HepG2 (cell line): ENCODE data around the gene UBL4B. TPM values are rescaled to one million over a fixed set of nuclear protein-coding genes. Genes with fewer than 3 reads are reported as not detected.

Experiments used
- ATF6 ChIP-seq: sonication (generic); formaldehyde crosslinking; conservative IDR thresholded peaks from 2 replicates; pipeline ENCODE4 v1.4.0; 2020; ENCODE audit warnings: missing genetic modification reagents
- RARA ChIP-seq: IDR thresholded peaks from 2 replicates; pipeline ENCODE4 v1.6.1; 2016; ENCODE audit warnings: missing genetic modification reagents, missing compliant biosample characterization
- RFXAP ChIP-seq: sonication (generic); formaldehyde crosslinking; IDR thresholded peaks from 2 replicates; pipeline ENCODE4 v1.4.0; 2020; ENCODE audit warnings: missing genetic modification reagents, borderline replicate concordance
- RXRB ChIP-seq: IDR thresholded peaks from 2 replicates; pipeline ENCODE4 v1.6.1; 2016; ENCODE audit warnings: borderline replicate concordance, missing genetic modification reagents, missing compliant biosample characterization
- SMAD9 ChIP-seq: sonication (generic); formaldehyde crosslinking; IDR thresholded peaks from 2 replicates; pipeline ENCODE4 v1.5.1; 2020; ENCODE audit warnings: mild to moderate bottlenecking, missing genetic modification reagents
- SMYD3 ChIP-seq: sonication (generic); formaldehyde crosslinking; IDR thresholded peaks from 2 replicates; pipeline ENCODE4 v1.8.1; 2023; ENCODE audit warnings: mild to moderate bottlenecking, missing genetic modification reagents
- SNAI1 ChIP-seq: sonication (generic); formaldehyde crosslinking; IDR thresholded peaks from 2 replicates; pipeline ENCODE4 v1.5.0; 2020; ENCODE audit warnings: mild to moderate bottlenecking, missing genetic modification reagents, borderline replicate concordance
- TFDP1 ChIP-seq: IDR thresholded peaks from 2 replicates; pipeline ENCODE4 v1.6.1; 2016; ENCODE audit warnings: missing compliant biosample characterization, missing genetic modification reagents, borderline replicate concordance
- TMF1 ChIP-seq: sonication (generic); formaldehyde crosslinking; IDR thresholded peaks from 2 replicates; pipeline ENCODE4 v1.8.1; 2022; ENCODE audit warnings: low read depth, missing genetic modification reagents
- ZNF234 ChIP-seq: sonication (generic); formaldehyde crosslinking; conservative IDR thresholded peaks from 2 replicates; pipeline ENCODE4 v1.5.1; 2020; ENCODE audit warnings: mild to moderate bottlenecking, missing genetic modification reagents
- ZNF629 ChIP-seq: sonication (generic); formaldehyde crosslinking; conservative IDR thresholded peaks from 2 replicates; pipeline ENCODE4 v1.5.0; 2020; ENCODE audit warnings: missing genetic modification reagents
- ZNF660 ChIP-seq: sonication (generic); formaldehyde crosslinking; IDR thresholded peaks from 2 replicates; pipeline ENCODE4 v1.5.1; 2020; ENCODE audit warnings: mild to moderate bottlenecking, low read depth, missing genetic modification reagents, borderline replicate concordance
- ZNF674 ChIP-seq: sonication (generic); formaldehyde crosslinking; IDR thresholded peaks from 2 replicates; pipeline ENCODE4 v1.5.0; 2020; ENCODE audit warnings: low read depth, mild to moderate bottlenecking, missing genetic modification reagents
- ZNF678 ChIP-seq: sonication (generic); formaldehyde crosslinking; IDR thresholded peaks from 2 replicates; pipeline ENCODE4 v1.4.0; 2020; ENCODE audit warnings: mild to moderate bottlenecking, missing genetic modification reagents
- ZNF766 ChIP-seq: sonication (generic); formaldehyde crosslinking; IDR thresholded peaks from 2 replicates; pipeline ENCODE4 v1.5.0; 2020; ENCODE audit warnings: missing genetic modification reagents, borderline replicate concordance
- ZSCAN21 ChIP-seq: sonication (generic); formaldehyde crosslinking; IDR thresholded peaks from 2 replicates; pipeline ENCODE4 v1.8.0; 2022; ENCODE audit warnings: mild to moderate bottlenecking, missing genetic modification reagents, moderate library complexity, borderline replicate concordance
- ZSCAN29 ChIP-seq: sonication (generic); formaldehyde crosslinking; conservative IDR thresholded peaks from 2 replicates; pipeline ENCODE4 v1.4.0; 2020; ENCODE audit warnings: mild to moderate bottlenecking, missing genetic modification reagents
- polyA plus RNA-seq, 8 experiments: library from polyadenylated mRNA; depleted of rRNA in 3 of 8; stranded (reverse) in 7 of 8; unstranded in 1 of 8; fragments of >200 nt; fragmentation: Illumina TruSeq in 4 of 8; extraction: Trizol in 4 of 8; gene quantifications; 2 replicates each; pipeline versions ENCODE4 v1.2.1 to v1.2.3, GENCODE V29; 2011 to 2016; ENCODE audit warnings: low read depth in 4 of 8, missing spikeins in 1 of 8, mixed read lengths in 1 of 8; ENCODE audit not compliant: insufficient read depth in 1 of 8
- total RNA-seq, 5 experiments: library from RNA; depleted of rRNA; stranded (reverse); fragments of >200 nt; fragmentation: Illumina TruSeq; extraction: Trizol; gene quantifications; 2 replicates each; pipeline ENCODE4 v1.2.3, GENCODE V29; 2016; ENCODE audit warnings: low read depth in 1 of 5
- TF ChIP-seq, protein P1 (sequence below): sonication (generic); formaldehyde crosslinking; IDR thresholded peaks from 2 replicates; pipeline ENCODE4 v1.5.0; 2020; ENCODE audit warnings: mild to moderate bottlenecking, low read depth, missing genetic modification reagents, borderline replicate concordance
- TF ChIP-seq, protein P2 (sequence below): sonication (generic); formaldehyde crosslinking; IDR thresholded peaks from 2 replicates; pipeline ENCODE4 v1.4.0; 2020; ENCODE audit warnings: missing genetic modification reagents; ENCODE audit errors: not compliant biosample characterization
- TF ChIP-seq, protein P3 (sequence below): sonication (generic); formaldehyde crosslinking; IDR thresholded peaks from 2 replicates; pipeline ENCODE4 v1.5.1; 2020; ENCODE audit warnings: mild to moderate bottlenecking, missing genetic modification reagents, moderate library complexity
- TF ChIP-seq, protein P4 (sequence below): sonication (generic); formaldehyde crosslinking; IDR thresholded peaks from 2 replicates; pipeline ENCODE4; 2020; ENCODE audit warnings: missing genetic modification reagents, mild to moderate bottlenecking, borderline replicate concordance

Gene UBL4B
- total and polyA plus RNA-seq, 2 of the 13 experiments (the other 11 are each of a cell fraction or from before 2014, with no cell fraction given), result not detected

GRCh38 chr1:110155878-110156522 is 43.8 kb downstream of the UBL4B start (continued):
- TF ChIP-seq SNAI1 (CRISPR knock-in tag) (no peak), ATF6 (CRISPR knock-in tag) (no peak), SMAD9 (CRISPR knock-in tag) (no peak), SMYD3 (CRISPR knock-in tag) (no peak), ZNF674 (CRISPR knock-in tag) (no peak), ZNF678 (CRISPR knock-in tag) (no peak), TFDP1 (CRISPR knock-in tag) (no peak), RARA (CRISPR knock-in tag) (no peak), ZNF766 (CRISPR knock-in tag) (peak; percentile 55; the same call in 1 of the 2 replicates), ZSCAN29 (CRISPR knock-in tag) (no peak), ZNF629 (CRISPR knock-in tag) (no peak), TMF1 (CRISPR knock-in tag) (peak; percentile 59; the same call in 1 of the 2 replicates), ZNF234 (CRISPR knock-in tag) (no peak), RXRB (CRISPR knock-in tag) (0 out of 2 replicates have a peak, but pooled peaks have one; percentile 23), ZSCAN21 (CRISPR knock-in tag) (peak; percentile 61; the same call in 1 of the 2 replicates), ZNF660 (CRISPR knock-in tag) (no peak), RFXAP (CRISPR knock-in tag) (no peak)
- TF ChIP-seq, protein P1, sequence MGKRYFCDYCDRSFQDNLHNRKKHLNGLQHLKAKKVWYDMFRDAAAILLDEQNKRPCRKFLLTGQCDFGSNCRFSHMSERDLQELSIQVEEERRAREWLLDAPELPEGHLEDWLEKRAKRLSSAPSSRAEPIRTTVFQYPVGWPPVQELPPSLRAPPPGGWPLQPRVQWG, result no peak
- TF ChIP-seq, protein P2, sequence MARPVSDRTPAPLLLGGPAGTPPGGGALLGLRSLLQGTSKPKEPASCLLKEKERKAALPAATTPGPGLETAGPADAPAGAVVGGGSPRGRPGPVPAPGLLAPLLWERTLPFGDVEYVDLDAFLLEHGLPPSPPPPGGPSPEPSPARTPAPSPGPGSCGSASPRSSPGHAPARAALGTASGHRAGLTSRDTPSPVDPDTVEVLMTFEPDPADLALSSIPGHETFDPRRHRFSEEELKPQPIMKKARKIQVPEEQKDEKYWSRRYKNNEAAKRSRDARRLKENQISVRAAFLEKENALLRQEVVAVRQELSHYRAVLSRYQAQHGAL (CRISPR knock-in tag), result no peak
- TF ChIP-seq, protein P3, sequence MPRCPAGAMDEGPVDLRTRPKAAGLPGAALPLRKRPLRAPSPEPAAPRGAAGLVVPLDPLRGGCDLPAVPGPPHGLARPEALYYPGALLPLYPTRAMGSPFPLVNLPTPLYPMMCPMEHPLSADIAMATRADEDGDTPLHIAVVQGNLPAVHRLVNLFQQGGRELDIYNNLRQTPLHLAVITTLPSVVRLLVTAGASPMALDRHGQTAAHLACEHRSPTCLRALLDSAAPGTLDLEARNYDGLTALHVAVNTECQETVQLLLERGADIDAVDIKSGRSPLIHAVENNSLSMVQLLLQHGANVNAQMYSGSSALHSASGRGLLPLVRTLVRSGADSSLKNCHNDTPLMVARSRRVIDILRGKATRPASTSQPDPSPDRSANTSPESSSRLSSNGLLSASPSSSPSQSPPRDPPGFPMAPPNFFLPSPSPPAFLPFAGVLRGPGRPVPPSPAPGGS (CRISPR knock-in tag), result no peak
- TF ChIP-seq, protein P4, sequence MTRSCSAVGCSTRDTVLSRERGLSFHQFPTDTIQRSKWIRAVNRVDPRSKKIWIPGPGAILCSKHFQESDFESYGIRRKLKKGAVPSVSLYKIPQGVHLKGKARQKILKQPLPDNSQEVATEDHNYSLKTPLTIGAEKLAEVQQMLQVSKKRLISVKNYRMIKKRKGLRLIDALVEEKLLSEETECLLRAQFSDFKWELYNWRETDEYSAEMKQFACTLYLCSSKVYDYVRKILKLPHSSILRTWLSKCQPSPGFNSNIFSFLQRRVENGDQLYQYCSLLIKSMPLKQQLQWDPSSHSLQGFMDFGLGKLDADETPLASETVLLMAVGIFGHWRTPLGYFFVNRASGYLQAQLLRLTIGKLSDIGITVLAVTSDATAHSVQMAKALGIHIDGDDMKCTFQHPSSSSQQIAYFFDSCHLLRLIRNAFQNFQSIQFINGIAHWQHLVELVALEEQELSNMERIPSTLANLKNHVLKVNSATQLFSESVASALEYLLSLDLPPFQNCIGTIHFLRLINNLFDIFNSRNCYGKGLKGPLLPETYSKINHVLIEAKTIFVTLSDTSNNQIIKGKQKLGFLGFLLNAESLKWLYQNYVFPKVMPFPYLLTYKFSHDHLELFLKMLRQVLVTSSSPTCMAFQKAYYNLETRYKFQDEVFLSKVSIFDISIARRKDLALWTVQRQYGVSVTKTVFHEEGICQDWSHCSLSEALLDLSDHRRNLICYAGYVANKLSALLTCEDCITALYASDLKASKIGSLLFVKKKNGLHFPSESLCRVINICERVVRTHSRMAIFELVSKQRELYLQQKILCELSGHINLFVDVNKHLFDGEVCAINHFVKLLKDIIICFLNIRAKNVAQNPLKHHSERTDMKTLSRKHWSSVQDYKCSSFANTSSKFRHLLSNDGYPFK (CRISPR knock-in tag), result no peak
